HepG2 (cell line): Measurements from ENCODE around the gene TMEM256. TPM values are rescaled to one million over a fixed set of nuclear protein-coding genes. Genes with fewer than 3 reads are reported as not detected.
A peak's percentile ranks its signal among the peaks of the same experiment; 100 is the strongest.

Experiments
- ATAC-seq: fragments of 200-7000 bp; cut with Tn5 transposase; 3 replicates; pipeline ENCODE4 v1.9.1; 2020; ENCODE audit warnings: mild to moderate bottlenecking, moderate library complexity
- BruUV-seq: library from RNA; stranded (reverse); fragments of 400-500 nt; replicated peaks from 2 replicates; lab custom pipeline; 2021; lab: Mats Ljungman, UMichigan
- CTCF ChIA-PET: fragments of 300-600 bp; formaldehyde crosslinking; extraction: SDS; loops from one replicate; lab custom pipeline; 2021; ENCODE audit warnings: low total read pairs, inconsistent platforms, low intra/inter-chr PET ratio; lab: Yijun Ruan, JAX
- POLR2A ChIA-PET: fragments of 350-600 bp; sonication (Branson Sonifier 250); formaldehyde crosslinking; loops from one replicate; lab custom pipeline; 2020; ENCODE audit warnings: antibody characterized with exemption, inconsistent platforms; lab: Yijun Ruan, JAX
- DNase-seq: peaks from one replicate; pipeline ENCODE4 v3.0.0-alpha.2; 2015; ENCODE audit warnings: low spot score
- FAIRE-seq: peaks from 3 replicates; lab custom pipeline; 2011; peaks lifted over from hg19 to GRCh38; lab: Jason Lieb, UNC
- H2AFZ ChIP-seq: one replicate; pipeline ENCODE4 v1.6.1; 2011; ENCODE audit warnings: low read length, inconsistent platforms
- H3K27ac ChIP-seq: fragments of 300-600 bp; 3 replicates; pipeline ENCODE4 v1.8.0; 2011; ENCODE audit warnings: mixed run types, mild to moderate bottlenecking, mixed read lengths, low read length, inconsistent platforms; ENCODE audit not compliant: insufficient read depth; ENCODE audit errors: extremely low read length
- H3K27me3 ChIP-seq, 2 experiments: fragments of 200-600 bp in 1 of 2; 2 replicates in 1 of 2; 3 replicates in 1 of 2; pipeline versions ENCODE4 v1.6.0 to v1.8.0; 2011; ENCODE audit warnings: low read length in 2 of 2, mild to moderate bottlenecking in 2 of 2, moderate library complexity in 2 of 2, inconsistent platforms in 1 of 2; ENCODE audit not compliant: insufficient read depth in 2 of 2, control insufficient read depth in 1 of 2
- H3K36me3 ChIP-seq, 2 experiments: fragments of 200-600 bp in 1 of 2; replicated peaks in 1 of 2; 2 replicates in 1 of 2; 3 replicates in 1 of 2; pipeline versions ENCODE4 v1.5.1 to v1.8.0; 2011; ENCODE audit warnings: low read length in 2 of 2, inconsistent platforms in 1 of 2; ENCODE audit not compliant: insufficient read depth in 2 of 2, control insufficient read depth in 1 of 2
- H3K4me1 ChIP-seq: 2 replicates; pipeline ENCODE4 v1.5.1; 2012; ENCODE audit warnings: low read length, inconsistent platforms; ENCODE audit not compliant: insufficient read depth
- H3K4me2 ChIP-seq: 2 replicates; pipeline ENCODE4 v1.6.0; 2011; ENCODE audit warnings: low read depth, low read length, inconsistent platforms
- H3K4me3 ChIP-seq, 3 experiments: fragments of 200-600 bp in 1 of 3; sonication (generic), shearing (Covaris generic) in 1 of 3; replicated peaks in 1 of 3; 2 replicates each; pipeline ENCODE4 v1.5.1; 2011 to 2016; ENCODE audit warnings: low read length in 3 of 3, inconsistent platforms in 2 of 3, low read depth in 2 of 3, mild to moderate bottlenecking in 2 of 3, control low read depth in 1 of 3, mixed read lengths in 1 of 3; ENCODE audit not compliant: insufficient read depth in 1 of 3
- H3K79me2 ChIP-seq: one replicate; pipeline ENCODE4 v1.6.1; 2011; ENCODE audit warnings: low read length, inconsistent platforms; ENCODE audit not compliant: insufficient read depth
- H3K9ac ChIP-seq: 2 replicates; pipeline ENCODE4 v1.6.0; 2011; ENCODE audit warnings: mild to moderate bottlenecking, low read depth, low read length, inconsistent platforms; ENCODE audit not compliant: insufficient read depth
- H3K9me3 ChIP-seq: 2 replicates; pipeline ENCODE4 v1.5.1; 2012; ENCODE audit warnings: mild to moderate bottlenecking, low read length
- H4K20me1 ChIP-seq: 2 replicates; pipeline ENCODE4 v1.6.0; 2011; ENCODE audit warnings: inconsistent platforms, mild to moderate bottlenecking, low read length, moderate library complexity; ENCODE audit not compliant: insufficient read depth
- AGO2 ChIP-seq: fragments of 200-400 bp; formaldehyde crosslinking; optimal IDR thresholded peaks from 2 replicates; pipeline ENCODE3; 2017; ENCODE audit warnings: mild to moderate bottlenecking, low read depth, low read length, moderate library complexity
- HDAC6 ChIP-seq: fragments of 200-600 bp; sonication (generic); IDR thresholded peaks from 2 replicates; pipeline ENCODE4 v1.7.0; 2017; ENCODE audit warnings: mild to moderate bottlenecking, antibody characterized with exemption, low read length, low read depth
- KLF13 ChIP-seq: sonication (generic); formaldehyde crosslinking; IDR thresholded peaks from 2 replicates; pipeline ENCODE4 v1.4.0; 2020; ENCODE audit warnings: mild to moderate bottlenecking, missing genetic modification reagents
- MTA1 ChIP-seq: sonication (generic); formaldehyde crosslinking; IDR thresholded peaks from 2 replicates; pipeline ENCODE4 v1.4.0; 2020; ENCODE audit warnings: missing genetic modification reagents, mild to moderate bottlenecking, borderline replicate concordance
- SAFB2 ChIP-seq: sonication (generic); formaldehyde crosslinking; IDR thresholded peaks from 2 replicates; pipeline ENCODE4 v1.5.1; 2020; ENCODE audit warnings: missing genetic modification reagents, low read depth, mild to moderate bottlenecking, borderline replicate concordance
- SMARCC2 ChIP-seq: fragments of 450-650 bp; IDR thresholded peaks from 2 replicates; pipeline ENCODE4 v1.6.1; 2017; ENCODE audit warnings: antibody characterized with exemption, mild to moderate bottlenecking
- SMYD3 ChIP-seq: sonication (generic); formaldehyde crosslinking; IDR thresholded peaks from 2 replicates; pipeline ENCODE4 v1.8.1; 2023; ENCODE audit warnings: mild to moderate bottlenecking, missing genetic modification reagents
- SOX13 ChIP-seq, 3 experiments: fragments of 450-650 bp in 1 of 3; sonication (generic) in 1 of 3; formaldehyde crosslinking in 1 of 3; IDR thresholded peaks in 2 of 3; conservative IDR thresholded peaks in 1 of 3; 2 replicates each; pipeline versions ENCODE4 v1.5.0 to v1.6.1; 2016 to 2020; ENCODE audit warnings: antibody characterized with exemption in 1 of 3, mild to moderate bottlenecking in 1 of 3, missing compliant biosample characterization in 1 of 3, missing genetic modification reagents in 1 of 3, moderate library complexity in 1 of 3
- ZNF10 ChIP-seq: sonication (generic); formaldehyde crosslinking; IDR thresholded peaks from 2 replicates; pipeline ENCODE4 v1.4.0; 2020; ENCODE audit warnings: mild to moderate bottlenecking, low read depth, missing genetic modification reagents, borderline replicate concordance
- ZNF343 ChIP-seq: sonication (generic); formaldehyde crosslinking; IDR thresholded peaks from 2 replicates; pipeline ENCODE4 v1.4.0; 2020; ENCODE audit warnings: mild to moderate bottlenecking, missing genetic modification reagents
- ZNF44 ChIP-seq: sonication (generic); formaldehyde crosslinking; IDR thresholded peaks from 2 replicates; pipeline ENCODE4 v1.5.1; 2020; ENCODE audit warnings: mild to moderate bottlenecking, missing genetic modification reagents
- ZNF709 ChIP-seq: sonication (generic); formaldehyde crosslinking; IDR thresholded peaks from 2 replicates; pipeline ENCODE4 v1.5.0; 2020; ENCODE audit warnings: mild to moderate bottlenecking, missing genetic modification reagents
- WGBS: methylation state at CpG from one replicate; pipeline ENCODE4 v1.1.6; 2017; ENCODE audit warnings: low lambda C conversion rate; 5-methylcytosine and 5-hydroxymethylcytosine counted together
- in situ Hi-C: cut with HindIII; loops from 2 replicates; pipeline ENCODE4 v1.10.0; 2017; ENCODE audit warnings: low pct_unique_long_range_greater_than_20kb; ENCODE audit not compliant: extremely low pct_ligation_motif_present
- intact Hi-C: fragments of 100-400 bp; cut with micrococcal nuclease; formaldehyde crosslinking; loops from one replicate; pipeline ENCODE4 v1.10.0; 2022; ENCODE audit not compliant: unreplicated experiment
- polyA plus RNA-seq, 8 experiments: library from polyadenylated mRNA; depleted of rRNA in 3 of 8; stranded (reverse) in 7 of 8; unstranded in 1 of 8; fragments of >200 nt; fragmentation: Illumina TruSeq in 4 of 8; extraction: Trizol in 4 of 8; gene quantifications; 2 replicates each; pipeline versions ENCODE4 v1.2.1 to v1.2.3, GENCODE V29; 2011 to 2016; ENCODE audit warnings: low read depth in 4 of 8, missing spikeins in 1 of 8, mixed read lengths in 1 of 8; ENCODE audit not compliant: insufficient read depth in 1 of 8
- total RNA-seq, 5 experiments: library from RNA; depleted of rRNA; stranded (reverse); fragments of >200 nt; fragmentation: Illumina TruSeq; extraction: Trizol; gene quantifications; 2 replicates each; pipeline ENCODE4 v1.2.3, GENCODE V29; 2016; ENCODE audit warnings: low read depth in 1 of 5
- TF ChIP-seq, protein P1 (sequence below): sonication (generic); formaldehyde crosslinking; IDR thresholded peaks from 2 replicates; pipeline ENCODE4 v1.4.0; 2020; ENCODE audit warnings: missing genetic modification reagents
- TF ChIP-seq, protein P2 (sequence below): sonication (generic); formaldehyde crosslinking; IDR thresholded peaks from 2 replicates; pipeline ENCODE4 v1.8.1; 2023; ENCODE audit warnings: mild to moderate bottlenecking, missing genetic modification reagents

The TMEM256 gene
- total and polyA plus RNA-seq, 2 of the 13 experiments (the other 11 are each of a cell fraction or from before 2014, with no cell fraction given): 231 to 252 TPM

DNA sequence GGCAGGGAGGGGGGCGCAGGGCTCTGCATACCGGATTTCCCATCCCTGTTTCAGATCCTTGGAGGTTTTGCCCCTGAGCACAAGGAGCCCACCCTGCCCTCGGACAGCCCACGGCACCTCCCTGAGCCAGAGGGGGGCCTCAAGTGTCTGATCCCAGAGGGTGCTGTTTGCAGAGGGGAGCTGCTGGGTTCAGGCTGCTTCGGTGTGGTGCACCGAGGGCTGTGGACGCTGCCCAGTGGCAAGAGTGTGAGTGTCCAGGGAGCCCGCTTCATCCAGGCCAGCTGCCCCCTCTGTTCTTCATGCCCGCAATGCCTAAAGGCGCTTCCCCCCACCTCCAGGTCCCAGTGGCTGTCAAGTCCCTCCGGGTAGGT, 20.5 kb downstream of the TMEM256 start:
- Histone ChIP-seq H4K20me1 (no peaks in the 10 kb centered on the region), H3K9ac (no peak overlapping the region), H3K9me3 (peaks cover 4% of the 10 kb centered on the region; the same call in 1 of the 2 replicates), H3K79me2 (no peaks in the 10 kb centered on the region)
- DNase-seq: no peak
- ChIA-PET POLR2A (interaction anchor here (1.6 kb wide), 1 partner anchor 21 kb away, joined by 4 read pairs; the partner anchor contains the start of gene TMEM256), CTCF (no interaction called here)
- WGBS: 100% methylated on average over 10 of the region's 11 CpGs
- intact Hi-C loops: no loop called here
- peak; percentile 28 for TF ChIP-seq AGO2
- no peak for TF ChIP-seq SOX13 (IDR thresholded peaks at IDR 0.05)
- TF ChIP-seq SOX13 (CRISPR knock-in tag; conservative IDR thresholded peaks at IDR 0.05 in 1 of 2, IDR thresholded peaks at IDR 0.05 in 1 of 2): no peak
- TF ChIP-seq, all 625 proteins: peak for 1
- no peaks in the 10 kb centered on the region for H3K36me3 ChIP-seq
- ATAC-seq: no peak
- H2AFZ ChIP-seq: no peak overlapping the region
- H3K27ac ChIP-seq: no peak overlapping the region
- H3K4me3 ChIP-seq: no peak overlapping the region
- H3K4me2 ChIP-seq: no peak overlapping the region
- in situ Hi-C loops: no loop called here
- BruUV-seq: no TSS peak
- no peak for FAIRE-seq
- H3K4me1 ChIP-seq: peaks cover 21% of the 10 kb centered on the region
- peaks cover 0 to 7% of the 10 kb centered on the region in 2 experiments; a peak in 1 of 5 replicates for H3K27me3 ChIP-seq

- Histone ChIP-seq H3K27me3 (peaks cover 0 to 7% of the 10 kb centered on the region in 2 experiments; a peak in 1 of 5 replicates), H3K27ac (no peak overlapping the region)
- no peak for FAIRE-seq
- TF ChIP-seq KLF13 (CRISPR knock-in tag) (no peak), SMYD3 (no peak), ZNF709 (CRISPR knock-in tag) (no peak), ZNF10 (CRISPR knock-in tag) (no peak), SAFB2 (CRISPR knock-in tag) (no peak), ZNF343 (CRISPR knock-in tag) (no peak), MTA1 (CRISPR knock-in tag) (no peak), HDAC6 (no peak), AGO2 (no peak), ZNF44 (no peak), SMARCC2 (no peak)
- TF ChIP-seq, protein P1, sequence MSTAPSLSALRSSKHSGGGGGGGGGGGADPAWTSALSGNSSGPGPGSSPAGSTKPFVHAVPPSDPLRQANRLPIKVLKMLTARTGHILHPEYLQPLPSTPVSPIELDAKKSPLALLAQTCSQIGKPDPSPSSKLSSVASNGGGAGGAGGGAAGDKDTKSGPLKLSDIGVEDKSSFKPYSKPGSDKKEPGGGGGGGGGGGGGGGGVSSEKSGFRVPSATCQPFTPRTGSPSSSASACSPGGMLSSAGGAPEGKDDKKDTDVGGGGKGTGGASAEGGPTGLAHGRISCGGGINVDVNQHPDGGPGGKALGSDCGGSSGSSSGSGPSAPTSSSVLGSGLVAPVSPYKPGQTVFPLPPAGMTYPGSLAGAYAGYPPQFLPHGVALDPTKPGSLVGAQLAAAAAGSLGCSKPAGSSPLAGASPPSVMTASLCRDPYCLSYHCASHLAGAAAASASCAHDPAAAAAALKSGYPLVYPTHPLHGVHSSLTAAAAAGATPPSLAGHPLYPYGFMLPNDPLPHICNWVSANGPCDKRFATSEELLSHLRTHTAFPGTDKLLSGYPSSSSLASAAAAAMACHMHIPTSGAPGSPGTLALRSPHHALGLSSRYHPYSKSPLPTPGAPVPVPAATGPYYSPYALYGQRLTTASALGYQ (CRISPR knock-in tag): no peak
- TF ChIP-seq, protein P2, sequence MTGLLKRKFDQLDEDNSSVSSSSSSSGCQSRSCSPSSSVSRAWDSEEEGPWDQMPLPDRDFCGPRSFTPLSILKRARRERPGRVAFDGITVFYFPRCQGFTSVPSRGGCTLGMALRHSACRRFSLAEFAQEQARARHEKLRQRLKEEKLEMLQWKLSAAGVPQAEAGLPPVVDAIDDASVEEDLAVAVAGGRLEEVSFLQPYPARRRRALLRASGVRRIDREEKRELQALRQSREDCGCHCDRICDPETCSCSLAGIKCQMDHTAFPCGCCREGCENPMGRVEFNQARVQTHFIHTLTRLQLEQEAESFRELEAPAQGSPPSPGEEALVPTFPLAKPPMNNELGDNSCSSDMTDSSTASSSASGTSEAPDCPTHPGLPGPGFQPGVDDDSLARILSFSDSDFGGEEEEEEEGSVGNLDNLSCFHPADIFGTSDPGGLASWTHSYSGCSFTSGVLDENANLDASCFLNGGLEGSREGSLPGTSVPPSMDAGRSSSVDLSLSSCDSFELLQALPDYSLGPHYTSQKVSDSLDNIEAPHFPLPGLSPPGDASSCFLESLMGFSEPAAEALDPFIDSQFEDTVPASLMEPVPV (CRISPR knock-in tag): no peak
- TF ChIP-seq, all 625 proteins: peak for 0
- CTCF ChIA-PET: no interaction called here
- no TSS peak for BruUV-seq
- intact Hi-C loops (no loop called here), in situ Hi-C loops (no loop called here)
- DNase-seq: no peak
- Histone ChIP-seq H3K4me2 (no peak overlapping the region), H3K36me3 (no peaks in the 10 kb centered on the region), H3K4me3 (no peak overlapping the region), H3K9ac (no peak overlapping the region), H3K79me2 (no peaks in the 10 kb centered on the region), H3K9me3 (peaks cover 4% of the 10 kb centered on the region; the same call in 1 of the 2 replicates), H2AFZ (no peak overlapping the region), H4K20me1 (no peaks in the 10 kb centered on the region), H3K4me1 (peaks cover 21% of the 10 kb centered on the region)
- POLR2A ChIA-PET: interaction anchor here (1.6 kb wide), 1 partner anchor 21 kb away, joined by 4 read pairs; the partner anchor contains the start of gene TMEM256
- WGBS: 94% methylated on average over 6 of the region's 10 CpGs
- no peak for ATAC-seq
These were observed 21.0 kb downstream of the TMEM256 start for GRCh38 chr17:7382901-7383300.
